Erythroblast (primary cell): ENCODE results near the gene TGIF1.

Experiments used
- DNase-seq, 2 experiments: peaks; one replicate each; lab custom pipeline; 2025; lab: John Stamatoyannopoulos, UW
- GATA1 ChIP-seq: IDR thresholded peaks from 2 replicates; pipeline ENCODE4 v1.6.1; 2011; ENCODE audit warnings: low read depth, mild to moderate bottlenecking, control low read depth, low read length, moderate library complexity
- POLR2A ChIP-seq: IDR thresholded peaks from 2 replicates; pipeline ENCODE4 v1.6.1; 2011; ENCODE audit warnings: mild to moderate bottlenecking, low read length

The TGIF1 gene

DNA sequence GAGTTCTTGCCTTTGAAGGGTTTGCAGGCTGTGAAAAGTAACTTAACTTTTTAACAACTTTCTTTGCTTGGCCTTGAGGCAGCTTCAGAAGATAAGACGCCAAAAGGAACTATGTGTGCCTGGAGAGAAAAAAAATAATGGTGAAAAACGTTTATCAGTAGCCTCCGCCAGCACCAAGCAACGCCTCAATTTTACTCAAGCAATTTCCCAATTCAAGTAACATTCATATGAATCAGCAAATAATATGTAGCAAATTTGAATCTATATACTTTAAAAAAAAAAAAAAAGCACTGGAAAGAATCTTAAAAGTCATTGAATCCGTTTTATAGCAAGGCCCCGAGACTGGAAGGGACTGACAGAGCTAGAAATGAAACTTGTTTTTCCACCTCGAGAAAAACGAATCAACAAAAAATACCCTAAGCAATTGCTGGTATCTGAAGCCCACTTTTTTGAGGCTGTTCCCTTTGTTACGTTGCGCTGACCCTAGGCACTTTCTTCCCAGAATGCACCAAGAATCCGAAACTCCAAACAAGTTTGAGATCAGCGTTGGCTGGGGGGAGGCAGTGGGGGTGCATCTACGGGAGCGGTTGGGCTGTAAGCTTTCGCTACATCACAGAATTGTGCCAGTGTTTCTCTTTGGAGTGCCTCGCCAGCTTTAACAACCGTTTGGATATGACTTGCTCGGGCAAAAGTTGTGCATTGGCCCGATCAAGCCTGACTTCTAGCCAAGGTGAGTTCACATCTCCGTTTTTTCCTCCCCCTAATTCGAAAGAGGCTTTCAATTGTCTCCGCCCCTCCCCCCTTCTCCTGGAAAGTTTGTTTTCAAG, 2.7 kb upstream of the TGIF1 start:
- TF ChIP-seq POLR2A = no peak
- no peak for TF ChIP-seq GATA1
- DNase-seq = peak; percentile 87 to 91

DNA sequence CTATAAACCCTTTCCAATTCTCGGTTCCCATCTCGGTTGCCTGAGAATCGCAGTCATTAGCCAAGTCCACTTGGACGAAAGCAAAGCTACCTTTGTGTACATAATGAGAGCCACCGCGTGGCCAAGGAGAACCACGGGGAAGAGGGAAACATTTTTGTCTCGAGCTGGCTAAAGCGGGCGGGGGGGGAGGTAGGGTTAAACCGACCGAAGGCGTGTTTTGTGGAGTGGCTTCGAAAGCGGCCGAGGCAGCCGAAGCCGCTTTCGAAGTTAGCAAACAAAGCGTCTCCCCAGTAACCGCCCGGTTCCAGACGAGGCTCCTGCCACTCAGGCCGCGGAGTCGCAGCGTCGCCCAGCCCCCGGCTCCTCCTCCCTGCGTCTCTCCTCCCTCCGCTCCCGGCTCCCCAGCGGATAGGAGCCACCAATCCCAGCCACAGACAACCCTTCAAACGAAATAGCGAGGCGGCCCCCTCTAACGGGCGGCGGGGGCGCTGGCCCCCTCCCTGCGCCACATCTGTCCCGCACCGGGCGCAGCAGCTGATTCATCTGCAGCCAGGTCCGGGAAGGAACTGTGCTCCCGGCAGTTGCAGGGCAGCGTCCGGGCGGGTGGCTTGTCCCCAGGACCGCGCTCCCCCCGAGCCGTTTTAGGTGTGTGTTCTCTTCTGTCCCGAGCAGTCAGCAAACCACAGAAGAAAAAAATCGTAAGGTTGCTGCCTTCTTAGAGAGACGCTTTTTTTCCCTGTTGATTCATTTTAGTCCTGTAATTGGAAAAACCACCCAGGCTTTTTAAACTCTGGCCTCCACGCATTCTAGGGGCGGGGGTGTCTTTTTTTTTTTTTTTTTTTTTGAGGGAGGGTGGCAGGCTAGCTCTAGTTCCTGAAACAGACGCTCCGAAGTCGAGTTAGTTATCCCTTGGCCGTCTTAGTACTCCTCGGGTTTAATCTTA, 1.8 kb upstream of the TGIF1 start:
- DNase-seq = peak; percentile 98 to 100
- TF ChIP-seq GATA1 (no peak), POLR2A (peak; percentile 97)

DNA sequence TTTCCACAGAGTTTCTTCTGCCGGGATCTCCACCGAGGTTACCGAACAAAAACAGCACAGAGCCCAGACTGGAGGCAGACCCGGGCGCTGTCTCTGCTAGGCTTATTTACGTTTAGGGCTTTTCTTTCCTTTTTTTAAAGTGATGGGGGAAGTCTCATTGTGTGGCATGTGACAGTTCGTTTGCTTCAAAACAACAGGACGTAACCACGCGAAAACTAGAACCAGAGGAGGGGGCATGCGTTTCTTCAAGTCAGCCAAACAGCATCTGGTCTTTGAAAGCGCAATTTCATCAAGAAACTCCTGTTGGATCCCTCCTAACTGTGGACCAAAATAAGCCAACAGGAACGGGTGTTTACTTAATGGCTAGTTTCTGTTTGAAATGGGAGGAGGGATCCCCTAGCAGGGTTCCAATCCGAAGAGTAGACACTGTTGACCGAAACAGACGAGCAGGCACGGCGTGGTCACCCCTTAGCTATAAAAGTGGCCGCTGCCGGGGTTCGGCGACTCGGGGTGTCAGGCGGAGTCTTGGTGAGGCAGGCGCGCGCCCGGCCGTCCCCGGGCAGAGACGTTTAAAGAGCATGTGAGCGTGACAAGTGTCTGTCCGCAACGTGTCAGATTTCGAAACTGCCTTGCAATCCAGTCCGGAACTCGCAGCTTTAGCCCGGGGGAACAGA, 997 bp upstream of the TGIF1 start:
- TF ChIP-seq POLR2A = peak; percentile 52
- TF ChIP-seq GATA1 = no peak
- DNase-seq = peak; percentile 92 to 98

DNA sequence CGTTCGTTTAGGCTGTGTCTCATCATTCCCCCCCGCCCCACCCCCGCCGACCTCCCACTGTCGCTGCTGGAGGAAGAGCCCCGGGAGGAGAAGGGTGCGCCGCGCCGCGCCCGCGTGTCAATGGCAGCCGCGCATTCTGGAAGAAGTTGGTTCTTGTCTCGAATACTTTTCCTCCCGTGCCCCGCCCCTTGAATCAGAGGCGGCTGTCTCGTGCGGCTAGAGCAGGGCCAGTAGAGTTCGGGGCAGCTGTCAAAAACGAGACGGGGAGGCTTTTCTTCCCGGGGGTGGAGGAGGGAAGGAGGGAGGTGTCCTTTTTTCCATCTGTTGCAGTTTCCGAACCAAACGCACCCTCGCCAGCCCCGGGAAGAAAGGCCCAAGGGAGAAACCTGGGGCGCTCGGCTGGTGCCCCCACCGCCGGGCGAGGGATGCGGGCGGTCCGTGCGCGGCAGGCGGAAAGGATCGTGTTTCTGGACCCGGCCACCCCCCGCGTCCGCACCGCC, 410 bp upstream of the TGIF1 start:
- no peak for DNase-seq

DNA sequence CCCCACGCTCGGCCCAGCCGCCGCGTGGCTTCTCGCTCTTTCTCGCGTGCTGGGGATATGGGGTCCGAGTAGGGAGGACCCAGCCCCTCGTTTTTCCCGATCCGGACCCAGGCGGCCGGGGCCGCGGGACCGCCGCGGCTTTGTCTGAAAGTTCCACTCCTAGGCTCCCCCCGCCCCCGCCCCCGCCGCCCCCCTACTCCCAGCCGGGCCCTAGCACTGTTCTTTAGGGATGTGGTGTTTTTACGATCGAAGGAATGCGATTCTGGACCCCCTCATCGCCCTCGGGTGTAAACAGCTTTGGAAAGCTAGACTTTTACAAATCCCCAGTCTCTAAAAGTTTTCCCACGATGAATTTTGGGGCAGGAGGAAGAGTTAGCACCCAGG, 819 bp downstream of the TGIF1 start:
- no peak for TF ChIP-seq GATA1
- no peak for TF ChIP-seq POLR2A
- DNase-seq = no peak

More for the DNA sequence above, 410 bp upstream of the TGIF1 start:
- TF ChIP-seq GATA1 = no peak
- TF ChIP-seq POLR2A = no peak

DNA sequence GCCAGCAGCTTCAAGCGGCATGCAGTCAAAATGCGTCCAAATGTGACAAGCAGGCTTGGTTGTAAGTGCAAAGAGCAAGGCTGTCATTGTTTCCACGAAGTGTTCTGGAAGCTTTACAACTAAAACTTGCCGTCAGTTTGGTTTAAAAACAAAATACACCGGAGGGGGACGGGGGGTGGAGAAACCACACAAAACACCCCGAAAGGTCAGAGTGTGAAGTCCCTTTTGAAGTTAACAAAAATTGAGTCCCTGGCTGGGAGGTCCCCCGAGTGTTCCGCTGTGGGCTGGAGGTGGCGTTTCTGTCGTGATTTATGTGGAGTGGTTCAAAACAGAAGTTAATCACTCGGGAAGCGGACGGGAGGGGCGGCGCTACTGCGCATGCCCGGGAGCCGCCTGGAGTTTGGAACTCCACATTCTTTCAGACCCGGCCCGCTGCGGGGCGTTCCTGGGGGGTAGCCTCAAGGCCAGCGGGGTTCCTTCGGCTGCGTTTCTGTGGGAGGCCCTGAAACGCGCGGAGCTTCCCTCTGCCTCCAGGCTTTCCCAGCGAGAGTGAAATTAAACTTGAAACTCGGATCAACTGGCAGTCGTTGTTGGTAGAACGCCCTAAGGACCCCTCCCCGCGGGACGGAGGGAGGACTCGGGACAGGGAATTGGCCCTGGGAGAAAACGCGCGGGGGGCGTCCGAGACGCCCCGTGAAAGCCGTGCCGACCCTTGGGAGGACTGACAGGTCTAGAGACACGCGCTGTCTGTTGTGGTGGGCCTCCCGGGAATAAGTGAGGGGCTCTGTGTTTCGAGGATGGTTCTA, 1.4 kb downstream of the TGIF1 start:
- peak; percentile 86 to 95 for DNase-seq
- peak; percentile 91 for TF ChIP-seq POLR2A
- no peak for TF ChIP-seq GATA1

DNA sequence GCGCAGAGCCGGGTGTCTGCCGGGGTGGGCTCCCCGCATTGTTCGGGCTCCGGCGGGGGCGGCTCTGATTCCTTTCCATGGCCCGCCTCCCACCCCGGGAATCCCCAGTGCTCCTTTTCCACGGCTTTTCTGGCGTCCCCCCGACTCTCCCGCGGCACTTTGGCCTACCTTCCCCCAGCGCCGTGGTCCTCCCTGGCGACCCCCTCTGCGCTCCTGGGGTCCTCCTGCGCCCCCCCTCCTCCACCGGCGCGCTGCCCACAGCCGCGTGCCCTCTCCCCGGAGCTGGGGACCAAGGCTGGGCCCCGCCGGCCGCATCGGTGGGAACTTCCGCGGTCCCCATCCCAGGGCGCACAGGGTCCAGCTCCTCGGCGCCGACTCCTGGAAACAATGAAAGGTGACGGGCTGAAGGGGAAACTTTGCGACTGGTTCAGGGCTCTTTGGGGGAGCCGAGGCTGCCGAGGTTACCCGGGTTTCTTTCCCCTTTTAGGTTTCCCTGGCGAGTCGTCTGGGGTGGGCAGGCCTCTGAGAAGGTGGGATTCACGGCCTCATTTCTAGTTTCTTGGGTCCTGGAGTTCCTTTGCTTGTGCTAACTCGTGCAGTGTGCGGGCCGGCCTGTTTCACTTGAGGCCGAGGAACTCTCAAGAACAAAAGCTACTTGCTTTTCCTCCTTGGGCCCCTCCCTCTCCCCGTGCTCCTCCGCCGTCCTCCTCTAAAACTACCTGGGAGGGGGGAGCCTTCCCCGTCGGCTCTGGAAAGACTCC, 2.2 kb downstream of the TGIF1 start:
- TF ChIP-seq POLR2A = peak; percentile 14
- TF ChIP-seq GATA1 = no peak
- DNase-seq = peak; percentile 74 to 84

DNA sequence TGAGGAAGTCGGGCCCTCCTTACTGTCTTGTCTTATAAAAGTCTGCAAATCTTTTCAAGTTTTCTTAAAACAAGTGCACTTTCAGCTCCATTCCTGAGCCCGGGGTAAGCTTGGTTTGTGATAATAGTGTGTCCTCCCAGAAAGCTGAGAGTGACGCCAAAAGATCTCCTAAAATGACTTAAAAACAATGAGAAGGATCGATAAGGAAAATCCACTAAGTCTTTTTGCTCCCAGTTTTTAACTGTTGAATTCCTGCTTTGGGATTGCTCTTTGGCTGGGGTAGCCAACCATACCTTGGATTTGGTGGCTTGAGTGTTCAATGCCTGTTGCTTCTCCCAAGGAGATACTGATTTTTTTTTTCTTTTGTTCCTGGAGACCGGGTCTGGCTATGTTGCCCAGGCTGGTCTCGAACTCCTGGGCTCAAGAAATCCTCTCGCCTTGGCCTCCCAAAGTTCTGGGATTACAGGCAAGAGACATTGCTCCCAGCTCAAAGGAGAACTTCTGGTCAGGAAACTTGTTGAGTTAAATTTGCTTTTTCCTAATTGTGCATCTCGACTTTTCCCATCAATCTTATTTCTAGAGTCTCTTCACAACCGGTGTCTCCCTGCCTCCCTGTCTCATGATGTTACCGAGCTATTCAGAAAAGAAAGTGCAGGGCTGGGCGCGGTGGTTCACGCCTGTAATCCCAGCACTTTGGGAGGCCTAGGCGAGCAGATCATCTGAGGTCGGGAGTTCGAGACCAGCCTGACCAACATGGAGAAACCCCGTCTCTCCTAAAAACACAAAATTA, 3.0 kb downstream of the TGIF1 start:
- TF ChIP-seq POLR2A (peak; percentile 10), GATA1 (no peak)

DNA sequence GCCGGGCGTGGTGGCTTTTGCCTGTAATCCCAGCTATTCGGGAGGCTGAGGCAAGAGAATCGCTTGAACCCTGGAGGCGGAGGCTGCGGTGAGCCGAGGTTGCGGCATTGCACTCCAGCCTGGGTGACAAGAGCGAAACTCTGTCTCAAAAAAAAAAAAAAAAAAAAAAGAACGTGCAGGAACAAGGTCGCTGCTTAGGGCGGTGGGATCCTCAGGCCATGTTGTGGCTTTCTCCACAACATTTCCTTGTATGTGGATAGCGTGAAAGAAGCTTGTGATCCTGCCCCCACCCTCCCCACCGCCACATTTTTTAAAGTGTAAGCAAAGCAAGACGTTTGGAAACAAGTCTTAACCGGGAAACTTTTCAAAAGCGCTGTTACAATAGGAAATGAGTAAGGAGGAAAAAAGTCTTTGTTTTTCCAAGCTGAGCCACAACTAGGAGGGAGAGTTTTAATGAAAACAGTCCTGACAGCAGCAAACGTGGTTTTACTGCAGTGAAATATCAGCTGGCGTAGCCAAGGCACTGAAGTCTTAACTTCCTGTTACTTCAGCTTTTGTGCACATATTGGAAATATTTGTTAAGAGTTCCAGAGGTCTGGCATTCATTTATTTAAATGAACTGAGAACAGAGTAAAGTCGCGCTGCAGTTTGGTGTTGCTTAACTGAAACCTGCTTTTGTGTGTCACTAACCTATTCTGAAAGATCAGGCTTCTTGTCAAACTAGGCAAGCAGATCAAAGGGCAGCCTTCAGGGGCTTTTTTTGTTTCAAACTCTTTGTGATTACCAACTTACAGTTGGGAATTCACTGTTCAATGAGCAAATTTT, 3.8 kb downstream of the TGIF1 start:
- no peak for TF ChIP-seq POLR2A
- no peak for TF ChIP-seq GATA1
- peak; percentile 68 to 78 for DNase-seq

More for the DNA sequence above, 3.0 kb downstream of the TGIF1 start:
- peak; percentile 57 to 69 for DNase-seq

DNA sequence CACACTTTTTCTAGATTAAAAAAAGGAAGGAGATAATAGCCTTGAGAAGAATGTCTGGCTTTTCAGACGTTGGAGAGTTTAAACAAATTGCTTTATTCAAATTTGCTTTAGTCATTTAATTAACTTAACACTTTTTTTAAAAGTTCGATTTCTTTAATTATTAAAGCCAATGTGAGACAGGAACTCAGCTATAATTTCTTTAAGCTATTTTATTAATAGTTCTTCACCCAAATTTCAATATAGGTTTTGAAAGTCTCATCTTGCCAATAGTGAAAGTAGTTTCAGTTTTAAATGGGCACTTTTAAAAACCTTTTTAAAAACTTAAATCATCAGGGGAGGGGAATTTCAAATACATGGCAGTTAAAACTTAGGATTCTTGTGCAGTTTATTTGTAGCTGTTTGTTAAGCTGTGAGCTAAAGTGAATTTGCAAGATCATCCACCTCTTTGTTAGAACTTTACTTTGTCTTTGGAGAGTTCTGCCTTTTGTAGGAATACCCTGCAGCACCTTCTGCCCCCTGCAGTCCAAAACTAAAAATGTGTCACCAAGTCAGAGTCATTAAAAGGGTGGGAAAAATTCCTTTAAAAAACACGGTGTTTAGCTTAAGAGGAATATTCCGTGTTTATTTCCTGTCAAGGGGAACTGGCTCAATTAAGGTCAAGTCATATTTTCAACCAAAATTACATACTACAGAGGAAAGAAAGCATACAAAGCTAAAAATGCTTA, 4.6 kb downstream of the TGIF1 start:
- no peak for TF ChIP-seq GATA1
- TF ChIP-seq POLR2A = peak; percentile 43
- peak; percentile 85 to 89 for DNase-seq
